Mucosa of rectum (tissue), 2 donors: Measurements from ENCODE around the gene DCAF11.

Experiments
- H3K27ac ChIP-seq, 2 donors: one replicate each; pipeline ENCODE4 v1.7.0; 2013; ENCODE audit warnings: inconsistent platforms in 2 of 2, low read depth in 2 of 2, low read length in 2 of 2
- H3K27me3 ChIP-seq, 2 donors: one replicate each; pipeline ENCODE4 v1.7.0; 2013; ENCODE audit warnings: low read length in 2 of 2; ENCODE audit not compliant: control insufficient read depth in 2 of 2, insufficient read depth in 2 of 2
- H3K36me3 ChIP-seq, 2 donors: one replicate each; pipeline ENCODE4 v1.7.0; 2013; ENCODE audit warnings: low read length in 2 of 2; ENCODE audit not compliant: control insufficient read depth in 2 of 2, insufficient read depth in 2 of 2
- H3K4me1 ChIP-seq, 2 donors: one replicate each; pipeline ENCODE4 v1.7.0; 2013; ENCODE audit warnings: low read length in 2 of 2, mild to moderate bottlenecking in 1 of 2; ENCODE audit not compliant: control insufficient read depth in 2 of 2, insufficient read depth in 2 of 2
- H3K4me3 ChIP-seq, 2 donors: one replicate each; pipeline ENCODE4 v1.7.0; 2013; ENCODE audit warnings: low read length in 2 of 2
- H3K9ac ChIP-seq, 2 donors: one replicate each; pipeline ENCODE4 v1.7.0; 2013; ENCODE audit warnings: low read length in 2 of 2, low read depth in 1 of 2, mild to moderate bottlenecking in 1 of 2
- H3K9me3 ChIP-seq, 2 donors: one replicate each; pipeline ENCODE4 v1.7.0; 2013; ENCODE audit warnings: low read length in 2 of 2; ENCODE audit not compliant: control insufficient read depth in 2 of 2
- donor health status: healthy.
- donor health status: Normal muscosa, but diverticular disease.

DCAF11 gene

GRCh38 chr14:24079491-24080141, 35.0 kb upstream of the DCAF11 start:
- H3K27ac ChIP-seq, result no peak overlapping the region
- H3K4me3 ChIP-seq, result no peak overlapping the region
- H3K36me3 ChIP-seq, result no peaks in the 10 kb centered on the region
- H3K4me1 ChIP-seq, result peaks cover 8 to 15% of the 10 kb centered on the region in 2 donors
- no peaks in the 10 kb centered on the region for H3K9me3 ChIP-seq
- no peak overlapping the region for H3K9ac ChIP-seq
- peaks cover 0 to 3% of the 10 kb centered on the region in 2 donors for H3K27me3 ChIP-seq

- no peaks in the 10 kb centered on the region for H3K36me3 ChIP-seq
- no peak overlapping the region for H3K27ac ChIP-seq
- peaks cover 8 to 14% of the 10 kb centered on the region in 2 donors for H3K4me1 ChIP-seq
- H3K9me3 ChIP-seq, result no peaks in the 10 kb centered on the region
- no peak overlapping the region for H3K9ac ChIP-seq
- H3K4me3 ChIP-seq, result no peak overlapping the region
- H3K27me3 ChIP-seq, result peaks cover 0 to 3% of the 10 kb centered on the region in 2 donors
These were observed 34.4 kb upstream of the DCAF11 start for GRCh38 chr14:24080142-24080530.

GRCh38 chr14:24080888-24081738, 33.5 kb upstream of the DCAF11 start:
- peak overlapping the region; percentile 61 to 81 for H3K27ac ChIP-seq
- peak overlapping the region; percentile 61 to 75 for H3K4me3 ChIP-seq
- peaks cover 0 to 3% of the 10 kb centered on the region in 2 donors for H3K27me3 ChIP-seq
- H3K36me3 ChIP-seq, result no peaks in the 10 kb centered on the region
- peaks cover 8 to 11% of the 10 kb centered on the region in 2 donors for H3K4me1 ChIP-seq
- no peaks in the 10 kb centered on the region for H3K9me3 ChIP-seq
- H3K9ac ChIP-seq, result peak overlapping the region; percentile 49 to 77

DNA sequence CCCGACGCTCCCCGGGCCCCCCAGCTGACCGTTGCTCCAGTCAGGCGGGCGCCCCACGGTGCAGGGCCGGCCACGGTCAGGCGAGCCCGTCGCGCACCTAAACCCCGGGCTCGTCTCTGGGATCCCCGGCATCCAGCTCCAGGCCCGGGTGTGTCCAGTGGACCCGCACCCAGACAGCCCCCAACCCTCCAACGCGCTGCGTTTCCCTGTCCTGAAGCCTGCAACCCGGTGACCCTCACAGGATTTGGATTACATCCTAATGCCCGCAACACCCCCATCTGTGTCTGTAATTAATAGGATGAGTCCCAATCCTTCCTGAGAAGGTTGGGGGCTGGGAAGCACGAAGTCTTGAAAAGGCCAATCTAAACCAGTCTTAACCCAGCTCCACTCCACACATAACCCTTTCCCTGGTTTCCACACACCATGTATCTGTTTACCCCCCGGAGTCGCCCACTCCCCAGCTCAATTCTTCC, 32.8 kb upstream of the DCAF11 start:
- Histone ChIP-seq H3K9me3 (no peaks in the 10 kb centered on the region), H3K4me1 (peaks cover 8 to 11% of the 10 kb centered on the region in 2 donors), H3K4me3 (peak overlapping the region; percentile 61 to 75), H3K36me3 (no peaks in the 10 kb centered on the region), H3K27ac (peak overlapping the region; percentile 61 to 81), H3K9ac (peak overlapping the region in 1 of 2 donors; percentile 77), H3K27me3 (peaks cover 0 to 3% of the 10 kb centered on the region in 2 donors)

GRCh38 chr14:24082411-24083080, 32.0 kb upstream of the DCAF11 start:
- Histone ChIP-seq H3K9ac (no peak overlapping the region), H3K27me3 (peaks cover 0 to 3% of the 10 kb centered on the region in 2 donors), H3K4me1 (peaks cover 8 to 11% of the 10 kb centered on the region in 2 donors), H3K27ac (no peak overlapping the region), H3K4me3 (no peak overlapping the region), H3K9me3 (no peaks in the 10 kb centered on the region), H3K36me3 (no peaks in the 10 kb centered on the region)

DNA sequence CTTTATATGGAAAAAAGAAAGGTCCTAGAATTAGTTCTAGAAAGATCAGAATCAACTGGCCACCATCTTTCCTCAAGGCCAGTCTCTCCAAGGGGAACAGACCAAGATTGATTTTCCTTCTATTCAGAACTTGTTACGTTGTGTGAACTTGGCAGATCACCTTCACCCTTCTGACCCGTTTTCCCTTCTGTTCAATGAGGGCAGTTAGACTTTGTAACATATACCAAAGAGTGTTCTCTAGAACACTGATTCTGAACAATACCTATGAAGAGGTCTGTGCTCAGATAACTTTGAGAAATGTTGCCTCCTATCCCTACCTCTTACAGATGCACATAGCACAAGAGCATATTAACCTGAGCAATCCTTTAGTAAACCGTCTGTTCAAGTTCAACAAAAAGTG, 31.1 kb upstream of the DCAF11 start:
- Histone ChIP-seq H3K4me1 (peaks cover 8 to 11% of the 10 kb centered on the region in 2 donors), H3K36me3 (no peaks in the 10 kb centered on the region), H3K9ac (no peak overlapping the region), H3K27me3 (peaks cover 0 to 3% of the 10 kb centered on the region in 2 donors), H3K27ac (no peak overlapping the region), H3K4me3 (no peak overlapping the region), H3K9me3 (no peaks in the 10 kb centered on the region)

GRCh38 chr14:24084440-24084839, 30.1 kb upstream of the DCAF11 start:
- Histone ChIP-seq H3K9ac (no peak overlapping the region), H3K36me3 (no peaks in the 10 kb centered on the region), H3K4me1 (peaks cover 8 to 11% of the 10 kb centered on the region in 2 donors), H3K4me3 (no peak overlapping the region), H3K9me3 (no peaks in the 10 kb centered on the region), H3K27me3 (no peaks in the 10 kb centered on the region), H3K27ac (no peak overlapping the region)

DNA sequence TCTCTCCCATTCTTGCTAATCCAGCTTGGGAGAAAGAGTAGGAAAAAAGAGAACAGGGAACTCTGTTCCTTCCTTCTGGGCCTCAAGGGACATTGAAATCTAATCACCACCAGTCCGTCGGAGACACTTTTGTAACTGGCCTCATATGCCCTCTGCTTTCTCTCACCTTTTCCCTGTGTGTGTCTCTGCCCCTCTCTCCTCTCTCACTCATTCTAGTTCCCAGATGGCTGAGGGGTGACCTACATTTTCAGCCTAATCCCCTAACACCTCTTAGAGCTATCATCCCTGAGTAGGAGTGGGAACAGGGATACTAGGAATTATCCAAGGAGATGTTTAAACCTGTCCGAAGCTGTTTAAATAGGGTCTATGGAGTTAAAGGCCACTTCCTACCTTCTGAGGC, 29.4 kb upstream of the DCAF11 start:
- Histone ChIP-seq H3K27me3 (no peaks in the 10 kb centered on the region), H3K4me1 (peaks cover 8 to 11% of the 10 kb centered on the region in 2 donors), H3K9me3 (no peaks in the 10 kb centered on the region), H3K9ac (no peak overlapping the region), H3K36me3 (no peaks in the 10 kb centered on the region), H3K4me3 (no peak overlapping the region), H3K27ac (no peak overlapping the region)

GRCh38 chr14:24086193-24086955, 28.2 kb upstream of the DCAF11 start:
- Histone ChIP-seq H3K27me3 (no peaks in the 10 kb centered on the region), H3K9me3 (no peaks in the 10 kb centered on the region), H3K36me3 (no peaks in the 10 kb centered on the region), H3K4me3 (no peak overlapping the region), H3K9ac (no peak overlapping the region), H3K4me1 (peaks cover 0 to 4% of the 10 kb centered on the region in 2 donors), H3K27ac (no peak overlapping the region)
